Nephron (organoid): ENCODE measurements around the gene RFX3.

Source experiments
- H3K27ac Mint-ChIP-seq, 3 experiments: 2 replicates each; pipeline ENCODE4 v1.8.0; 2020; ENCODE audit warnings: mixed read lengths in 3 of 3, mild to moderate bottlenecking in 2 of 3, moderate library complexity in 1 of 3
- H3K27me3 Mint-ChIP-seq: 2 replicates; pipeline ENCODE4 v1.8.0; 2021; ENCODE audit warnings: low read depth, mild to moderate bottlenecking, moderate library complexity, mixed read lengths
- H3K36me3 Mint-ChIP-seq: 2 replicates; pipeline ENCODE4 v1.8.0; 2020; ENCODE audit warnings: low read depth, mixed read lengths
- H3K4me1 Mint-ChIP-seq: 2 replicates; pipeline ENCODE4 v1.8.0; 2020; ENCODE audit warnings: mixed read lengths
- H3K4me3 Mint-ChIP-seq, 3 experiments: 2 replicates each; pipeline ENCODE4 v1.8.0; 2020; ENCODE audit warnings: mild to moderate bottlenecking in 3 of 3, mixed read lengths in 3 of 3, moderate library complexity in 2 of 3
- H3K9me3 Mint-ChIP-seq: 2 replicates; pipeline ENCODE4 v1.8.0; 2020; ENCODE audit warnings: mixed read lengths
- TF ChIP-seq, protein P1 (sequence below), 3 experiments: fragments of 200-600 bp; sonication (generic); IDR thresholded peaks; one replicate each; pipeline ENCODE4 v1.5.0; 2021; ENCODE audit warnings: antibody characterized with exemption in 3 of 3; ENCODE audit not compliant: unreplicated experiment in 3 of 3

Gene RFX3

DNA sequence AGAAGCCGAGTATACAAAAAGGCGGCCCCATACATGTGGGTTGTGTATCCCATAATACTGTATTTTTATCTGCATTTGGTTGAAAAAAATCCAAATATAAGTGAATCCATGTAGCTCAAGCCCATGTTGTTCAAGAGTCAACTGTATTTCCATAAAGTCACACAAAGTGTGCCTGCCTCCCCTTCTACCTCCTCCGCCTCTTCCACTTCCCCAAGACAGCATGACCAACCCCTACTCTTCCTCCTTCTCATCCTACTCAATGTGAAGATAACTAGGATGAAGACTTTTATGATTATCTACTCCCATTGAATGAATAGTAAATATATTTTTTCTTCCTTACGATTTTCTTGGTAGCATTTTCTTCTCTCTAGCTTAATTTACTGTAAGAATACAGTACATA, 92.7 kb downstream of the RFX3 start:
- Mint-ChIP-seq H3K4me1 (peaks cover 9% of the 10 kb centered on the region), H3K27ac (no peak overlapping the region), H3K9me3 (peaks cover 2% of the 10 kb centered on the region), H3K27me3 (no peaks in the 10 kb centered on the region), H3K36me3 (peaks cover 27% of the 10 kb centered on the region), H3K4me3 (no peak overlapping the region)
- TF ChIP-seq, protein P1, sequence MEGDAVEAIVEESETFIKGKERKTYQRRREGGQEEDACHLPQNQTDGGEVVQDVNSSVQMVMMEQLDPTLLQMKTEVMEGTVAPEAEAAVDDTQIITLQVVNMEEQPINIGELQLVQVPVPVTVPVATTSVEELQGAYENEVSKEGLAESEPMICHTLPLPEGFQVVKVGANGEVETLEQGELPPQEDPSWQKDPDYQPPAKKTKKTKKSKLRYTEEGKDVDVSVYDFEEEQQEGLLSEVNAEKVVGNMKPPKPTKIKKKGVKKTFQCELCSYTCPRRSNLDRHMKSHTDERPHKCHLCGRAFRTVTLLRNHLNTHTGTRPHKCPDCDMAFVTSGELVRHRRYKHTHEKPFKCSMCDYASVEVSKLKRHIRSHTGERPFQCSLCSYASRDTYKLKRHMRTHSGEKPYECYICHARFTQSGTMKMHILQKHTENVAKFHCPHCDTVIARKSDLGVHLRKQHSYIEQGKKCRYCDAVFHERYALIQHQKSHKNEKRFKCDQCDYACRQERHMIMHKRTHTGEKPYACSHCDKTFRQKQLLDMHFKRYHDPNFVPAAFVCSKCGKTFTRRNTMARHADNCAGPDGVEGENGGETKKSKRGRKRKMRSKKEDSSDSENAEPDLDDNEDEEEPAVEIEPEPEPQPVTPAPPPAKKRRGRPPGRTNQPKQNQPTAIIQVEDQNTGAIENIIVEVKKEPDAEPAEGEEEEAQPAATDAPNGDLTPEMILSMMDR (IDR thresholded peaks at IDR 0.05; ENCODE audit: unreplicated experiment in 3 of 3), result no peak

DNA sequence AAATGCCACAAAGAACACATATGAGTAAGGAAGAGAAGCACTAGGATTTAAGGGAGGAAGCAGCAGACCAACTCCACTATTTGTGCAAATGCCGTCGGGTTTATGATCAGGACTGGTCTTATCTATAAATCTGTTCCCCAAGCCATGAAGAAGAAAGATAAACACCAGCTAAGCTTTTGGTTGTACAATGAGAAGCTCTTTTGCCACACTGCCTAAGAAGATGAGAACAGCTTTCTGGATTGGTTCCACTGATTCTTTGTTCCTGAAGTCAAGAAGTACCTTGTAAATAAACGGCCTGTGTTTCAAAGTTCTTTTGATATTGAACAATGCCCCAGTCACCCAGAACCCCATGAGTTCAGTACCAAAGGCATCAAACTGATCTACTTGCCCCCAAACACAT, 93.9 kb downstream of the RFX3 start:
- H3K4me3 Mint-ChIP-seq, result no peak overlapping the region
- TF ChIP-seq, protein P1 (IDR thresholded peaks at IDR 0.05; ENCODE audit: unreplicated experiment in 3 of 3), result no peak
- no peaks in the 10 kb centered on the region for H3K27me3 Mint-ChIP-seq
- H3K36me3 Mint-ChIP-seq, result peaks cover 36% of the 10 kb centered on the region
- H3K9me3 Mint-ChIP-seq, result peaks cover 8% of the 10 kb centered on the region
- H3K4me1 Mint-ChIP-seq, result peaks cover 6% of the 10 kb centered on the region
- H3K27ac Mint-ChIP-seq, result no peak overlapping the region

DNA sequence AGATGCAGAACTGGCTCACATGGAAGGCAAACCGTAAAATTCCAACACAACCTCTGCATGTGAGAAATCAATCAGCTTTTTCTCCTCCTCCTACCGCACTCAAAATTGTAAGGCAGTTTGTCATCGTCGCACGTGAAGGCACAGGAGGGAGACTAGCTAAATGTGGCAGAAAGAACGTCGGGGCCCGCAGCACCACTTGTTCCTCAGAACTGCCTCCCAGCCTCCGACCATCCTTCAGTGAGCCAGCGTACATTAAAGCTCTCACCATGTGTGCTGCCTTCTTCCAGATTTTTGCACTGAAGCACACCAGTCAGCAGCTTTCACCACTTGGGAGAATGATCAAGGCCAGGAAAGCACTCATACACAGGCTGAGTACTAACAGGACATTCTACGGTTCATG, 105.9 kb downstream of the RFX3 start:
- peak overlapping the region in 1 of 3 experiments; percentile 47 for H3K27ac Mint-ChIP-seq
- TF ChIP-seq, protein P1 (IDR thresholded peaks at IDR 0.05; ENCODE audit: unreplicated experiment in 3 of 3), result no peak
- no peaks in the 10 kb centered on the region for H3K27me3 Mint-ChIP-seq
- peaks cover 5% of the 10 kb centered on the region for H3K36me3 Mint-ChIP-seq
- H3K9me3 Mint-ChIP-seq, result peaks cover 4% of the 10 kb centered on the region
- H3K4me3 Mint-ChIP-seq, result no peak overlapping the region
- H3K4me1 Mint-ChIP-seq, result peaks cover 4% of the 10 kb centered on the region

DNA sequence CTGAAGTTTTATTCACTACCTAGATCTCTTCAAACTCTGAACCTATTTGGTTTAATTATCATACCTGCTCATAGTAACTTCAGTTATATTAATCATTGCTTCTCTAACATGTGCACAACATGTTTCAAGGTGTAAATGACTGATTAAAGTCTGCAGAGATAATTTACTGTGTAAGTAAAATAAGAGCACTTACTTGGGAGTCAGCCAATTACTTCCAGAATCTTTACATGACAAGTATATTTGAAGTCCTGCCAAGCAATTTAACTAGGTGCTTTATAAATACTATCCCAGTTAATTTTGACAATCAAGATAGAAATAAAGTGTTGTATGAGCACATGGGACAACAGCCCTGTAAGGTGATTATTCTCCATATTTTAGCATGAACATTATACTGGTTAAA, 109.9 kb downstream of the RFX3 start:
- no peaks in the 10 kb centered on the region for H3K36me3 Mint-ChIP-seq
- no peak overlapping the region for H3K4me3 Mint-ChIP-seq
- no peak overlapping the region for H3K27ac Mint-ChIP-seq
- H3K4me1 Mint-ChIP-seq, result peaks cover 4% of the 10 kb centered on the region
- H3K9me3 Mint-ChIP-seq, result no peaks in the 10 kb centered on the region
- no peaks in the 10 kb centered on the region for H3K27me3 Mint-ChIP-seq
- TF ChIP-seq, protein P1 (IDR thresholded peaks at IDR 0.05; ENCODE audit: unreplicated experiment in 3 of 3), result no peak

DNA sequence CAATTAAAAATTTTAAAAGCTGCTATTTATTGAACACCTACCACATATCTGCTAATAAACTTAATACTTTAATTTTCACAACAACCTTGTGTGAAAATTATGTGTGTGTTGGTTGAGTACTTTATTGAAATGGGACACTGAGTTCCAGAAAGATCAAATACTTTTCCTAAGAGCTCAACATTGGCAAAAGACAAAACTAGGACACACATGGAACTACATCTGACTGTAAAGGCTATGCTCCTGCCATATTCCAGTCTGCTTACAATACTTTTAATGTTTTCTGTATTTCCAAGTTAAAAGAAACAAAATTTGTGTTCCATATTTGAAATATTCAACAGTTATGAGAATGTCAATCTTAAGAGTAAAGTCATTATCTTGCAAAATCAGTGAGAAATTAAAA, 111.8 kb downstream of the RFX3 start:
- no peaks in the 10 kb centered on the region for H3K4me1 Mint-ChIP-seq
- no peaks in the 10 kb centered on the region for H3K27me3 Mint-ChIP-seq
- no peak overlapping the region for H3K4me3 Mint-ChIP-seq
- H3K9me3 Mint-ChIP-seq, result no peaks in the 10 kb centered on the region
- H3K36me3 Mint-ChIP-seq, result no peaks in the 10 kb centered on the region
- H3K27ac Mint-ChIP-seq, result no peak overlapping the region
- TF ChIP-seq, protein P1 (IDR thresholded peaks at IDR 0.05; ENCODE audit: unreplicated experiment in 3 of 3), result no peak

DNA sequence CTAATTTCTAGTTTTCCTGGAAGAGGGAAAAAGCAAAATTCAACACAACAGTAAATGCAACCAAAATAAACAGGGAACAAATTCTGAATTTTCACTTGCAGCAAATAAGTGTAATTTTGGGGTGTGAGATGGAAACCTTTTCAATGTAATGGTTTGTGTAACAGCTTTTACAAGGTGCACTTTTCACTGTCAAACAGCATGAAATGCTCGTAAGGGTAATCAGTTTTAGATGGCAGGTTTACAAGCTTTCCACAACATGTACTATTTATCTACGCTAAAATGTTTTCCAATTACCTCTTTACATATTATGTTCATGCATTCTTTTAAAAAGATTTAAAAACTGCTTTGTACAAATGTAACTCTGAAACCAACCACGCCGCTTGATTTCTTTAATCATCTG, 115.3 kb downstream of the RFX3 start:
- H3K36me3 Mint-ChIP-seq, result no peaks in the 10 kb centered on the region
- TF ChIP-seq, protein P1 (IDR thresholded peaks at IDR 0.05; ENCODE audit: unreplicated experiment in 3 of 3), result no peak

More for the DNA sequence above, 115.3 kb downstream of the RFX3 start:
- Mint-ChIP-seq H3K4me3 (no peak overlapping the region), H3K9me3 (no peaks in the 10 kb centered on the region), H3K27ac (no peak overlapping the region), H3K4me1 (no peaks in the 10 kb centered on the region), H3K27me3 (no peaks in the 10 kb centered on the region)
